ENCODE data around the gene SMARCC1.

DNA sequence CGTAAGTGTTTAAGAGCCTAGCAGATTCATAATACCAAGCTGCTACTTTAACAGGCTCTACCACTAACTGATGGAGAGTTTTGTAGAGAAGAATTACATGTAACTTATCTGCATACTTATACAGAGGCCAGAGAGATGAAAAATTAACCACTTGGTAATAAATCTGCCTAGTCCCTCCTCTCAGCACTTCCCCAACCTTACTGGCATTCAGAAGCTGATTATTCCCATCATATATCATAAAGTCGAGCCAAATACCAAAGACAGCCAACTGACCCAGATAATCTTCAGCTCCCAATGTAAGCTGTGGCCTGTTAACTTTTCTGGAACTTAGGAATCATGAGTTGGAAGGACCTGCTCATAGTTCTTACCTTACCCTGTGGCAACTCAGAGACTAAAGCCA is 177.5 kb downstream of the SMARCC1 start:
- TF ChIP-seq, protein P1, sequence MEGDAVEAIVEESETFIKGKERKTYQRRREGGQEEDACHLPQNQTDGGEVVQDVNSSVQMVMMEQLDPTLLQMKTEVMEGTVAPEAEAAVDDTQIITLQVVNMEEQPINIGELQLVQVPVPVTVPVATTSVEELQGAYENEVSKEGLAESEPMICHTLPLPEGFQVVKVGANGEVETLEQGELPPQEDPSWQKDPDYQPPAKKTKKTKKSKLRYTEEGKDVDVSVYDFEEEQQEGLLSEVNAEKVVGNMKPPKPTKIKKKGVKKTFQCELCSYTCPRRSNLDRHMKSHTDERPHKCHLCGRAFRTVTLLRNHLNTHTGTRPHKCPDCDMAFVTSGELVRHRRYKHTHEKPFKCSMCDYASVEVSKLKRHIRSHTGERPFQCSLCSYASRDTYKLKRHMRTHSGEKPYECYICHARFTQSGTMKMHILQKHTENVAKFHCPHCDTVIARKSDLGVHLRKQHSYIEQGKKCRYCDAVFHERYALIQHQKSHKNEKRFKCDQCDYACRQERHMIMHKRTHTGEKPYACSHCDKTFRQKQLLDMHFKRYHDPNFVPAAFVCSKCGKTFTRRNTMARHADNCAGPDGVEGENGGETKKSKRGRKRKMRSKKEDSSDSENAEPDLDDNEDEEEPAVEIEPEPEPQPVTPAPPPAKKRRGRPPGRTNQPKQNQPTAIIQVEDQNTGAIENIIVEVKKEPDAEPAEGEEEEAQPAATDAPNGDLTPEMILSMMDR (IDR thresholded peaks at IDR 0.05), result no peak
- TF ChIP-seq POLR2A (IDR thresholded peaks at IDR 0.05), result no peak
